Lower leg skin (tissue), 4 donors: Measurements from ENCODE around the gene PPM1A. TPM values are rescaled to one million over a fixed set of nuclear protein-coding genes. Genes with fewer than 3 reads are reported as not detected.

Source experiments
- DNase-seq, 2 donors: peaks; one replicate each; pipeline ENCODE4 v3.0.0-alpha.2; 2019; ENCODE audit warnings: low spot score in 2 of 2
- H3K4me3 ChIP-seq: fragments of 200-600 bp; sonication (generic); 2 replicates; pipeline ENCODE4 v1.5.1; 2017; ENCODE audit warnings: mild to moderate bottlenecking, low read depth; ENCODE audit not compliant: poor library complexity, severe bottlenecking
- CTCF ChIP-seq, 3 donors: fragments of 450-650 bp; IDR thresholded peaks; one replicate each; pipeline ENCODE4 v1.5.1; 2016; ENCODE audit warnings: antibody characterized with exemption in 3 of 3, mild to moderate bottlenecking in 3 of 3, moderate library complexity in 2 of 3
- POLR2A ChIP-seq, 2 donors: fragments of 450-650 bp; IDR thresholded peaks; one replicate each; pipeline ENCODE4 v1.6.1; 2016 to 2017; ENCODE audit warnings: antibody characterized with exemption in 2 of 2, mild to moderate bottlenecking in 1 of 2, moderate library complexity in 1 of 2
- WGBS, 2 donors: methylation state at CpG; one replicate each; pipeline ENCODE4 v1.1.5; 2018; 5-methylcytosine and 5-hydroxymethylcytosine counted together
- intact Hi-C: fragments of 100-400 bp; cut with DNase I; formaldehyde crosslinking; loops from one replicate; pipeline ENCODE4 v1.15.0; 2023; ENCODE audit warnings: low total_unique reads
- total RNA-seq, 4 donors: library from RNA; depleted of rRNA; stranded (reverse); fragments of >200 nt; gene quantifications; one replicate each; pipeline ENCODE4 v1.1.0, GENCODE V29; 2016

PPM1A gene
- total RNA-seq, 4 donors from 2014 or later = 36.5 to 48.7 (median 42.8) TPM

- no peak for TF ChIP-seq CTCF (IDR thresholded peaks at IDR 0.05)
- no peak for TF ChIP-seq POLR2A (IDR thresholded peaks at IDR 0.05)
- H3K4me3 ChIP-seq = no peak overlapping the region
- whole genome bisulfite sequencing, 2 donors = 33 to 55% methylated on average over 1 of the region's 1 CpG
- intact Hi-C loops = no loop called here
- DNase-seq = no peak
Measured at GRCh38 chr14:60254176-60254575, 5.2 kb downstream of the PPM1A start.

GRCh38 chr14:60257865-60258264 is 8.8 kb downstream of the PPM1A start:
- no peak overlapping the region for H3K4me3 ChIP-seq
- DNase-seq = no peak
- TF ChIP-seq CTCF (IDR thresholded peaks at IDR 0.05) = no peak
- TF ChIP-seq POLR2A (IDR thresholded peaks at IDR 0.05) = no peak
- WGBS, 2 donors = 88 to 90% methylated on average over 1 of the region's 1 CpG
- intact Hi-C loops = no loop called here

GRCh38 chr14:60265163-60265562 is 16.1 kb downstream of the PPM1A start:
- H3K4me3 ChIP-seq = no peak overlapping the region
- no peak for TF ChIP-seq CTCF (IDR thresholded peaks at IDR 0.05)
- no peak for TF ChIP-seq POLR2A (IDR thresholded peaks at IDR 0.05)
- 97 to 100% methylated on average over 1 of the region's 1 CpG for WGBS, 2 donors
- DNase-seq = no peak
- intact Hi-C loops = no loop called here

- DNase-seq = no peak
- TF ChIP-seq CTCF (IDR thresholded peaks at IDR 0.05) = no peak
- no peak for TF ChIP-seq POLR2A (IDR thresholded peaks at IDR 0.05)
- WGBS, 2 donors = 89 to 91% methylated on average over 1 of the region's 1 CpG
- intact Hi-C loops = no loop called here
- no peak overlapping the region for H3K4me3 ChIP-seq
Measured at GRCh38 chr14:60266021-60266937, 17.3 kb downstream of the PPM1A start.

GRCh38 chr14:60272177-60272576 is 23.2 kb downstream of the PPM1A start:
- 92 to 100% methylated on average over 2 of the region's 2 CpGs for WGBS, 2 donors
- intact Hi-C loops = no loop called here
- no peak overlapping the region for H3K4me3 ChIP-seq
- TF ChIP-seq POLR2A (IDR thresholded peaks at IDR 0.05) = no peak
- no peak for TF ChIP-seq CTCF (IDR thresholded peaks at IDR 0.05)
- DNase-seq = no peak
